Measurements from ENCODE around the gene CXCR6. TPM values are rescaled to one million over a fixed set of nuclear protein-coding genes. Genes with fewer than 3 reads are reported as not detected.

CXCR6 gene
- total and polyA plus RNA-seq, 2 experiments from 2014 or later, result 0.10 TPM; not detected in 1

DNA sequence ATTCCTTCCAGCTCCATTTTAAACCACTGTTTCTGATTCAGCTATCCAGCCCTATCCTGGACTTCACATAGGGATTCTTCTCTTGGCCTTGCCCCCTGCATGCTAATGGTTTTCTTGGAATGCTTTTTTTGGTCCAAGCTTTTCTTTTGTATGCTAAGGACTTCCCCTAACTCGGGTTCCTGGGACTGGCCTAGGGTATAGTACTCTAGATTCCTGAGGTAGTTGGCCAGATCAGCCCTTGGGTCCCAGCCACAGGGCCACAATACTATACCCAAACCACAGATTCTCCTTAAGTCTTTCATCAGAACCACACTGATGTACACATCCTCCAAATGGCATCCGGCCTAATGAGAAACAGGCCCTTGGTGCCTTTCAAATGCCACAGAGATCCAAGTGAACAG, 49.6 kb downstream of the CXCR6 start:
- peak; percentile 46 for DNase-seq (ENCODE audit: low spot score)

More for the DNA sequence above, 49.6 kb downstream of the CXCR6 start:
- peaks cover 34% of the 10 kb centered on the region for H3K4me1 Mint-ChIP-seq
- Histone ChIP-seq H3K4me3 (0 out of 2 replicates have a peak overlapping the region, but pooled peaks have one; percentile 14), H3K9me2 (ENCODE audit: insufficient read depth) (no peaks in the 10 kb centered on the region), H3K4me1 (ENCODE audit: insufficient read depth) (peaks cover 28% of the 10 kb centered on the region), H2AFZ (no peak overlapping the region), H3F3A (replicated peaks; ENCODE audit: low read depth) (no peaks in the 10 kb centered on the region), H3K79me2 (replicated peaks; ENCODE audit: insufficient read depth) (peaks cover 65% of the 10 kb centered on the region), H3K27ac (ENCODE audit: low read depth) (no peak overlapping the region), H3K36me3 (ENCODE audit: insufficient read depth) (no peaks in the 10 kb centered on the region), H3K4me2 (peak overlapping the region; percentile 64), H4K20me1 (replicated peaks; ENCODE audit: insufficient read depth) (no peaks in the 10 kb centered on the region; the same call in none of the 2 replicates), H3K27me3 (ENCODE audit: insufficient read depth) (peaks cover 7% of the 10 kb centered on the region; the same call in 1 of the 2 replicates)
- H3K36me3 Mint-ChIP-seq (ENCODE audit: low read depth), result no peaks in the 10 kb centered on the region; the same call in 2 of the 3 replicates
- no peak for TF ChIP-seq POLR2AphosphoS5 (IDR thresholded peaks at IDR 0.05; ENCODE audit: low read depth)
- TF ChIP-seq, protein P1, sequence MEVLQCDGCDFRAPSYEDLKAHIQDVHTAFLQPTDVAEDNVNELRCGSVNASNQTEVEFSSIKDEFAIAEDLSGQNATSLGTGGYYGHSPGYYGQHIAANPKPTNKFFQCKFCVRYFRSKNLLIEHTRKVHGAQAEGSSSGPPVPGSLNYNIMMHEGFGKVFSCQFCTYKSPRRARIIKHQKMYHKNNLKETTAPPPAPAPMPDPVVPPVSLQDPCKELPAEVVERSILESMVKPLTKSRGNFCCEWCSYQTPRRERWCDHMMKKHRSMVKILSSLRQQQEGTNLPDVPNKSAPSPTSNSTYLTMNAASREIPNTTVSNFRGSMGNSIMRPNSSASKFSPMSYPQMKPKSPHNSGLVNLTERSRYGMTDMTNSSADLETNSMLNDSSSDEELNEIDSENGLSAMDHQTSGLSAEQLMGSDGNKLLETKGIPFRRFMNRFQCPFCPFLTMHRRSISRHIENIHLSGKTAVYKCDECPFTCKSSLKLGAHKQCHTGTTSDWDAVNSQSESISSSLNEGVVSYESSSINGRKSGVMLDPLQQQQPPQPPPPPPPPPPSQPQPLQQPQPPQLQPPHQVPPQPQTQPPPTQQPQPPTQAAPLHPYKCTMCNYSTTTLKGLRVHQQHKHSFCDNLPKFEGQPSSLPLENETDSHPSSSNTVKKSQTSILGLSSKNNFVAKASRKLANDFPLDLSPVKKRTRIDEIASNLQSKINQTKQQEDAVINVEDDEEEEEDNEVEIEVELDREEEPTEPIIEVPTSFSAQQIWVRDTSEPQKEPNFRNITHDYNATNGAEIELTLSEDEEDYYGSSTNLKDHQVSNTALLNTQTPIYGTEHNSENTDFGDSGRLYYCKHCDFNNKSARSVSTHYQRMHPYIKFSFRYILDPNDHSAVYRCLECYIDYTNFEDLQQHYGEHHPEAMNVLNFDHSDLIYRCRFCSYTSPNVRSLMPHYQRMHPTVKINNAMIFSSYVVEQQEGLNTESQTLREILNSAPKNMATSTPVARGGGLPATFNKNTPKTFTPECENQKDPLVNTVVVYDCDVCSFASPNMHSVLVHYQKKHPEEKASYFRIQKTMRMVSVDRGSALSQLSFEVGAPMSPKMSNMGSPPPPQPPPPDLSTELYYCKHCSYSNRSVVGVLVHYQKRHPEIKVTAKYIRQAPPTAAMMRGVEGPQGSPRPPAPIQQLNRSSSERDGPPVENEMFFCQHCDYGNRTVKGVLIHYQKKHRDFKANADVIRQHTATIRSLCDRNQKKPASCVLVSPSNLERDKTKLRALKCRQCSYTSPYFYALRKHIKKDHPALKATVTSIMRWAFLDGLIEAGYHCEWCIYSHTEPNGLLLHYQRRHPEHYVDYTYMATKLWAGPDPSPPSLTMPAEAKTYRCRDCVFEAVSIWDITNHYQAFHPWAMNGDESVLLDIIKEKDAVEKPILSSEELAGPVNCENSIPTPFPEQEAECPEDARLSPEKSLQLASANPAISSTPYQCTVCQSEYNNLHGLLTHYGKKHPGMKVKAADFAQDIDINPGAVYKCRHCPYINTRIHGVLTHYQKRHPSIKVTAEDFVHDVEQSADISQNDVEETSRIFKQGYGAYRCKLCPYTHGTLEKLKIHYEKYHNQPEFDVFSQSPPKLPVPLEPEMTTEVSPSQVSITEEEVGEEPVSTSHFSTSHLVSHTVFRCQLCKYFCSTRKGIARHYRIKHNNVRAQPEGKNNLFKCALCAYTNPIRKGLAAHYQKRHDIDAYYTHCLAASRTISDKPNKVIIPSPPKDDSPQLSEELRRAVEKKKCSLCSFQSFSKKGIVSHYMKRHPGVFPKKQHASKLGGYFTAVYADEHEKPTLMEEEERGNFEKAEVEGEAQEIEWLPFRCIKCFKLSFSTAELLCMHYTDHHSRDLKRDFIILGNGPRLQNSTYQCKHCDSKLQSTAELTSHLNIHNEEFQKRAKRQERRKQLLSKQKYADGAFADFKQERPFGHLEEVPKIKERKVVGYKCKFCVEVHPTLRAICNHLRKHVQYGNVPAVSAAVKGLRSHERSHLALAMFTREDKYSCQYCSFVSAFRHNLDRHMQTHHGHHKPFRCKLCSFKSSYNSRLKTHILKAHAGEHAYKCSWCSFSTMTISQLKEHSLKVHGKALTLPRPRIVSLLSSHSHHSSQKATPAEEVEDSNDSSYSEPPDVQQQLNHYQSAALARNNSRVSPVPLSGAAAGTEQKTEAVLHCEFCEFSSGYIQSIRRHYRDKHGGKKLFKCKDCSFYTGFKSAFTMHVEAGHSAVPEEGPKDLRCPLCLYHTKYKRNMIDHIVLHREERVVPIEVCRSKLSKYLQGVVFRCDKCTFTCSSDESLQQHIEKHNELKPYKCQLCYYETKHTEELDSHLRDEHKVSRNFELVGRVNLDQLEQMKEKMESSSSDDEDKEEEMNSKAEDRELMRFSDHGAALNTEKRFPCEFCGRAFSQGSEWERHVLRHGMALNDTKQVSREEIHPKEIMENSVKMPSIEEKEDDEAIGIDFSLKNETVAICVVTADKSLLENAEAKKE (CRISPR knock-in tag; IDR thresholded peaks at IDR 0.05), result 0 out of 2 replicates have a peak, but pooled peaks have one; percentile 10
- peaks cover 10% of the 10 kb centered on the region for H3K27me3 Mint-ChIP-seq (ENCODE audit: insufficient read depth, low read depth, poor library complexity)
- no peak overlapping the region; the same call in 1 of the 2 replicates for H3K27ac Mint-ChIP-seq
- peak overlapping the region; percentile 8; the same call in 1 of the 3 replicates for H3K4me3 Mint-ChIP-seq
- no peak for ATAC-seq
- no peaks in the 10 kb centered on the region; the same call in 2 of the 3 replicates for H3K9me3 Mint-ChIP-seq

Measured in GM23338 (cell line).